ENCODE measurements around the gene SLC66A1.

The SLC66A1 gene

DNA sequence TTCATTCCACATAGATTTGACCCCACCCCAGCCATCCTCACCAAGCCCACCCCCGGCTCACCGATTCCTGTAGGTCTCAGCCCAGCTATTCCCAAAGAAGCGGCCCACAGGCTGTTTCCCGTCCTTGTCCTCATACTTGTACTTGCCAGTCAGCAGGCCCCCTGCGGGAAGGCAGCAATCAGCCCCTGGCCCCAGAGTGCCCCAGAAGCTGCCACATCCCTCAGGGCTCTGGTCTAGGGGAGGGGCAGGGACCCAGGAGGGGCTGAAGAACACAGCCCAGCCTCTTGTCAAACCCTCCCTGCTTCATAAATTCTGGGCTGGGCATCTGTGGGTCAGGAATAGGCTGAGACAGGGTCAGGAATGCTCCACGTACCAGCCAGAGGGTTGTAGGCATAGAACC is 5.2 kb upstream of the SLC66A1 start:
- DNase-seq, result no peak

DNA sequence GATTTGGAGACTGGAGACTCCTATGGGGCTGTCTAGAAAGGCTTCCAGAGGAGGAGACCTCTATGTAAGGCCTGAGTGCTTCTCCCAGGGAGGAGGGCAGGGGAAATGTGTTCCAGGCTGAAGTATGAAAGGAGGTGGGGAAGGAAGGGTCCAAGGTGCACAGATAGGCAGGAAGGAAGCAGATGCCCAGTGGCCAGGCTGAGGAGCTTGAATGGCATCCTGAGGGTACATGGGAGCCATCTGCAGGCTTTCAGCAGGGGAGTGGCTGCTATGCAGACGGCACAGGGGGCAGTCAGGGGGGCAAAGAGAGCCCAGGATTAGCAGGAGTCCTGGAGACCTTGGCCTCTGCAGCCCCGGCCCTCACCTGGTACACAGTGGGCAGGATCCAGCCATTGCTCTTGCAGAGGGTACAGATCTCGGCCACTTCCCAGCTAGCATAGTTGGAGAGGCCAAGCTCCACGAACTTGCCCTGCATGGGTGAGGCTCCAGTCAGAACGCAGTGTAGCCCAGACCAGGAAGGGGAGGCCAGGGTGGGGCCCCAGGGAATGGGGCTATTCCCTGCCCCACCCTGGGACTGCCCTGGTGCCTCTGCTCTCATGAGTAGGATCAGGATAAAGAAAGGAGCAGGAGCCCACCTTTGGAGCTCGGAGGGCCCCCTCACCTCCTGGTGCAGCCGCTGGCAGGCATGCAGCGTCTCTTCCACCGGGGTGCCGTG is 4.2 kb upstream of the SLC66A1 start:
- DNase-seq, result no peak

DNA sequence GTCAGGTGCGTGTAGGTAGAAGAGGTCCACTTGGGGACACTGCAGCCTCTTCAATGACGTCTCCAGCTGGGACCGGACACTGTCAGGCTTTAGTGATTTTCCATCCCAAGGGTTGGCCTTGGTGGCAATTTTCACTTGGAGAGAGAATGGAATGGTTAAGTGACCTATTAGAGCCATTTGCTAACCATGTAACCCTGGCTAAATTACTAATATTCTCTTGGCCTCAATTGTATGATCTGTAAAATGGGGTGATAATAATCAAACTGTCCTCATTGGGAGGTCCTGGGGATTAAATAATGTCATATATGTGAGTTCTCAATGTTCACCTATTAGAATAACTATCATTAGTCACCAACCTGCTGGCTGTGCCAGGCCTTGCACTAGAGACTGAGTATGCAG is 3.6 kb upstream of the SLC66A1 start:
- DNase-seq, result no peak

DNA sequence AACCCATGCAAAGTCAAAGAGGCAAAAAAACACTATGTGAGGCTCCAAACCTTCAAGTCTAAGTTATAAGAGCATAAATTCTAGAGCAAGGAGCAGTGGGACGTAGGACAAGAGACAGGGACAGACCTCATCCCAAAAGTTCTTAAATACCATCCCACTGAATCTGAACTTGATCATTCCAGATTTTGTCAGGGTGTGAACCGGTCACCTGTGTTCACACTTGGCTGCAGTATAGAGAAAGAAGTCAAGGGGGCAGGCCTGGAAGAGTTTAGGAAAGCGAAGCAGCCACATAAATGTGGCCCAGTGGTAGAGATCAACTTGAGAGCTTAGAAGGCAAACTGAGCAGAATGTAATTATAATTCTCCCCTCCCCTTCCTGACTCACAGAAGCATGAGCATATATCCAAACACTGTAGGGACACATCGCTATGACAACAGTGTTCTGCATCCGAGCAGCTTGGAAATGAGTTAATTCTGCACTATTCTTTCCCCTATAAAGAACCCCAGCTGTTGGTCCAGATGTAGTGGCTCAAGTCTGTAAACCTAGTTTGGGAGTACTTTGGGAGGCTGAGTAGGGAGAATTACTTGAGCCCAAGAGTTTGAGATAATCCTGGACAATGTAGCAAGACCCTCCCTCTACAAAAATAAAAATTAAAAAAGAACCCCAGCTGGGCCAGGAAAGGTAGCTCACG is 2.9 kb upstream of the SLC66A1 start:
- DNase-seq, result no peak

DNA sequence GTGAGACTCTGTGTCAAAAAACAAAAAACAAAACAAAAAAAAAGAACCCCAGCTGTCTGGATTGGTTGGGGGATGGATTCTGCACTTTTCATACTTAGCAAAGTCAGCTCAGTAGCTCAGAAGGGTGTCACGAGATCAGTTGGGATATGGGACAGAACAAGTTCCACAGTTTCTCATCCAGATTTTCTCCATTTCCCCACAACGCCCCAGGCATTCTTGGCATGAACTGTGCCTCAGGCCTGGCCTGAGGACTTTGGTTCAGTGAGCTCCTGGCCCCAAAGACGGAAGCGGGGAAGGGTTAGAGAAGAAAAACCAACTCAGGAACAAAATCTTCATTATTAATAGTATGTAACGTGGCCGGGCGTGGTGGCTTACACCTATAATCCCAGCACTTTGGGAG is 2.1 kb upstream of the SLC66A1 start:
- no peak for DNase-seq

DNA sequence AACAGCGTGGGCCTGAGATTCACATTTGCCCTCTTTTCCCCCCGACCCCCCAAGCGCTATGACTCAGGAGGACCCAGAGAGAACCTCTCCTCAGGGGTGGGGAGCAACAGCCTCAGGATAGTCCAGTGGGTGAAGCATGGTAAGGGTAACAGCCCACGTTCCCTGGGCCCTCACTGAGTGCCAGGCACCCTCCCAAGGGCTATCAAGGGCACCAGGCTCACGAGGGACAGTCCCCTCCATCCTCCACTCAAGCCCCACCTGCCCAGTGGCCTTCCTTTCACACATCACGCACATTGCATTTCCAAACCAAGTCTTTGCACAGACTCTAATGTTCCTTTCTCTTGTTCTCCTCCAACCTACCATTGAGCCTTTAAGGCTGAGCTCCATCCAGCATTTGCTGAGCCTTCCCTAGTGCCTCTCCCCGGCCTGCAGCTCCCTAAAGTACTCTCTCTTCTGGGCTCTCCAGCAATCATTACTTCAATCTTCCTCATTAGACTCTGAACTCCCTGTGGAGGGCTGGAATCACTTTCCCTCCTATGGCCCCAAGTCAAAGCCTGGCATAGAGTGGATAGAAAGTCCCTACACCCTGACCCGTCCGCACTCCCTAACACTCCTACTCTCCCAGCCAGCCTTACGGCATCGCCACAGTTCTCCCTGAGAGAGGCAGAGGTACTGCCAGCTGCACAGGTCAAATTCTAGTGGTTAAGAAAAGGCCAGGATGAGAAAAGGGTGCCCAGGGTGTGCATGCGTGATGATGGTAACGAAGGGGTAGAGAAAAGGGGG is 1.2 kb upstream of the SLC66A1 start:
- no peak for DNase-seq

DNA sequence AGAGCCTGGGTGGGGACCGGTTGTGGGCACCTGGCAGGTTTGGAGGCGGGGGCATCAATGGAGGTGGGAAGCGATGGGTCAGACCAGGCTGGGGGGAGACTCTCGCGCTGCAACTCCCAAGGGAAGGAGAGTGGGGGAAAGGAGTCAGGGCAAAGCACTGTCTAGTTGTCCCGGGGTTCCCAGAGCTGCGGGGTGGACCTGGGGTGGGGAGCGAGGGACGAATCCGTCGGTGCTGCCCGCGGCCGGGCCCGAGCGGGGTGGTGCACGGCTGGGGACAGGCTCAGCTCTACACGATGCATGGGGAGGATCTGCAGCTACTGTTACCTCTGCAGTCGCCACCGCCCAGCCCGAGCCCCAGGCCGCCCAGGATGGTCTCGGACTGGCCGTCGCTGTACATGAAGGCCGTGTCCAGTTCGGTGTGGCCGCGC is 609 bp upstream of the SLC66A1 start:
- DNase-seq, result no peak

DNA sequence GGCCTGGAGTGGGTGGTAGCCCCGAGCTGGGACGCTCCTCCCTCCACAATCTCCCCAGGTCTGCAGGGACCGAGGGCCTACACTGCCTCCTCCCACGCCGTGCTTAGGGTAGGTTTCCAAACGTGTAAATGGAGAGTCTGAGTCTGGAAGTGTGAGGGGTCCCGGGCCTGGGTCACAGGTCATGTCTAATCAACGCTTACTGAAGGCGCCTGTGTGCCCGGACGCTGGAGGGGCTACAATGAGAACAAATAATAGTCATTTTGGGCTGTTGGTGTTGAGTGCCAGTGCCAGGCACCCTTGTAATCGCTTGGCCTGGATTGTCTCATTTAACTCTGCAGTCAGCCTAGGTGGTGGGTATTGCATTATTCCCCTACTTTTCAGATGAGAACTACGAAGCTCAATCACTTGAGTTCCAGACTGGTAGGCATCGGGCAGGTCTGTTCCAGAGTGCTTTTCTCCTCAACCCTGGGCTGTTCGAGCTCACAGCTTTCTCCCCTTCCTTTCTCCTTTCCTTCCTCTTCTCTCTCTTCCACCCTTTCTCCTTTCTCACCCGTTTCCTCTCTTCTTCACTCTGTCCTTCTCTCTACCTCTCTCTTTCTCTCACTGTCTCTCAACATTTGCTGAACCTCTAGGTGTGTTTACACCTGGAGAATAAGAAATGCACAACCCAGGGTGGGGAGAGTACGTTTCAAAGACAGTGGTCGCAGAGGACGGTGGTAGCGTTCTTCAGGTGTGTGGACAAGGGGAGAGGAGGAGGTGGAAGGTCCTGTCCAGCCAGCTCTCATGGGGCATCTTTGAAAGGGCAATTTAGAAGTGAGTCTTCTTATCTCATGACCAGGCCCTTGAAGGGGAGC is 883 bp downstream of the SLC66A1 start:
- no peak for DNase-seq

DNA sequence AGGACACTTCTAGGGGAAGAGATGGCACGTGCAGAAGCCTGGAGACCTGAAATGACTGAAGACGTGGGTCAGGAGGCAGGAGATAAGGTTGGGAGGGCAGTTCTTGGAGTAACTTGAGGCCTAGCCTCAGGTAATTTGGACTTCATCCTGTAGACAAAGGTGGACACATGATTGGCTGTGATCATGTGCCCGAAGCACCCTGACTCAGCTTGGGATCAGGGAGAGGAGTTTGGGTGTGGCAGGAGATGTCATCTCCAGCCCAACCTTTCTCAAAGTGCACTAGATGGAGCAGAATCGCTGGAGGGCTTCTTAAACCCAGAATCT is 1.5 kb downstream of the SLC66A1 start:
- DNase-seq, result no peak

DNA sequence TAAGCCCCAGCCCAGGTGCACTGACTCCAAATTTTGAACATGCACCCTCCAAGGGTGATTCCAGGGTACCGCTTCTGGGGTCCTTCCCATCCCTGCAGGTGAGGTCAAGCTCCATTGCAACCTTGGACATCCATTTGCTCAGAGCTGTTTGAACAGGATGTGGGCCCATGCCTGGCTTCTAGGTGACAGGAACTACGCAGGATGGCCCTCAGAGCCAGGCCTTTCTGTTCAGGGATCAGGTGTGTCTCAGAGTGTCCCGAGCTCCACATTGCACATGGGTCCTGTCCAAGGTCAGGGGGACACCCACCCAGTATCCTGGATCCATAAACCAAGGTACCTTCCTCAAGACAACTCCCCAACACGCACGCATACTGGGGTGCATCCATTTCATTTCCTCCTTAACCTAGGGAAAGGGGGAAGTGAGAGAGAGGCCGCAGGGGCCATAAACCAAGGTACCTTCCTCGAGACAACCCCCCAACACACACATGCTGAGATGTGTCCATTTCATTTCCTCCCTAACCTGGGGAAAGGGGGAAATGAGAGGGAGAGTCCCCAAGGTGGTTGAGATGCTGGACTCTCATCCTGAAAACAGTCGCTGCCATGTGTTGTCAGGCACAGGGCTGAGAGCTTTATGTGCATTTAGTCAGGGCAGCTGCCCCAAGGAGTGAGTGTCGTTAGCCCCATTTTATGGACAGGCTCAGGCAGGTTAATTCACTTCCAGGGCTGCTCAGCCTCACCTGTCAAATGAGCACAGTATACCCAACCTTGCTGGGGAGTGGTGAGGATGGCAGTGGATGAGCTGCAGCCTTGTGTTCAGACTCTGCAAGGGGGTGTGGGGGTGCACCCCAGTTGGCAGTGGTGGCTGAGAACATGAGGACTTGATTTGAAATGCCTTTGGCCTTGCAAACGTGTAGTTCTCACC is 2.1 kb downstream of the SLC66A1 start:
- no peak for DNase-seq

DNA sequence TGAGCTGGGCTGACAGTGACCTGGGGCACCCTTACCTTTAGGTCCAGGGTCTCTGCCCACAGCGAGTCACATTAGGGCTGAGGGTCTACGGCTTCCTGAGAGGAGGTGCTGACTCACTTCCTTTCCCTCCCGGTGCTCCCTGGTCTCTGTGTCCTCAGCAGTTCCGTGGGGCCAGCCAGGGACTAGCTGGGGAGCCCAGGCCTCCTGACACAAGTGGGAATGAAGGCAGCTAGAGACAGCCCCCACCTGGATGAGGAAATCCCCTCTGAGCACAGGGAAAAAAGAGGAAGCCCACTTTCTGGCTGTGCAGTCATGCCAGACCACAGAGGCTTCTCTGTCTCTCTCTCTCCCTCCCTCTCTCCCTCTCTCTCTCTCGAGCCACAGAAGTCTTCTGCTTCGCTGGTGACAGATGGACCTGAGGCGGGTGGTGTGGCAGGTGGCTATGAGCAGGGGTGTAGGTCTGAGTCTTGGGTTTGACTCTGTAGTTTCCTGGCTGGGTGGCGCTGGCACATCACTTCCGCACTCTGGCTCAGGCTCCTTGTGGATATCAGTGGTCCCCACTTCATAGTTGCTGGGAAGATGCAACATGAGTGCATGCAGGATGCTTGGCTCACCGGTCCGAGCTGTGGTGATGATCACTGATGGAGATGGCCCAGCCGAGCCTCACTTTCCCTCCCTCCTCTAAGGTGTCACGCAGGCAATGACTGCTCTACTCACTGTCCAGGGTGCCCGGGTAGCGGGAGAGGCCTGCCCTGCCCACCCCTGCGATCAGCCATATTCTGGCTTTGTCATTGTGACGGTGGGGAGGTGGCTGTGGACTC is 3.5 kb downstream of the SLC66A1 start:
- no peak for DNase-seq

DNA sequence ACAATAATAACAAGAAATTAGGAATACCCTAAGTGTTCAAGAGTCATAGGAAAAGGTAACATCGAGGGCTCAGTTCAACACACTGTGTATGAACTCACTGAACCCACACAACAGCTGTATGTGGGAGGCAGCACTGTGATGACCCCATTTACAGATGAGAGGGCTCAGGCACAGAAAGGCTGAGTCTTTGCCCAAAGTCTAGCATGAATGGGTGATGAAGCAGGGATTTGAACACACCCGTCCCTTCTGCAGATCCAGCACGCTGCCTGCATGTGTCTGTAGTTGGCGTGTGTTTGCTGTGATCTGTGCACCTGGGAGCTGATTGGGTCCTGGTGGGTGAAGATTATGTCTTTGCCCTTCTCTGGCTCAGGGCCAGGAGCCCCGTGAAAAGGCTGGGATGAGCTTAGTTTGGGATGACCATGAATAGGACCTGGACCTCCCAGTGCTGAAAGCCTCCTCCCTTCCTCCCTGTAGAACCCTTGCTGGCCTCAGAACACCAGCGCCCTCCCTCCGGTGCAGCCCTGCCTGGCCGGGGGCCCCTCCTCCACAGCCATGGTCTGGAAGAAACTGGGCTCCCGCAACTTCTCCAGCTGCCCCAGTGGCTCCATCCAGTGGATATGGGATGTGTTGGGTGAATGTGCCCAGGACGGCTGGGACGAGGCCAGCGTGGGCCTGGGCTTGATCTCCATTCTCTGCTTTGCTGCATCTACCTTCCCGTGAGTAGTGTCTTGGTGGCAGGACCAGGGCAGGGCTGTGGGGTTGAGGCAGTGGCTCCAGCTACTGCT is 5.2 kb downstream of the SLC66A1 start:
- DNase-seq, result no peak

DNA sequence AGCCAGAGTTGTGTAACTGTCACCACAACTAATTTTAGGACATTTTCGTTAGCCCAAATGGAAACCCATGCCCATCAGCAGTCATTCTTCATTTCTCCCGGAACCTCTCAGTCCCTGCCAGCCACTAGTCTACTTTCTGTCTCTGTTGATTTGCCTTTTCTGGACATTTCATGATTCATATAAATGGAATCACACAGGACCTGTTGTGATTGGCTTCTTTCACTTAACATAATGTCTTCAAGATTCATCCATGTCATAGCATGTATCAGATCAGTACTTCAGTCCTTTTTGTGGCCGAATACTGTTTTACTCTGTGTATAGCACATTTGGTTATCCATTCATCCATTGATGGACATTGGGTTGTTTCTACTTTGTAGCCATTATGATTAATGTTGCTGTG is 7.1 kb downstream of the SLC66A1 start:
- DNase-seq, result no peak

DNA sequence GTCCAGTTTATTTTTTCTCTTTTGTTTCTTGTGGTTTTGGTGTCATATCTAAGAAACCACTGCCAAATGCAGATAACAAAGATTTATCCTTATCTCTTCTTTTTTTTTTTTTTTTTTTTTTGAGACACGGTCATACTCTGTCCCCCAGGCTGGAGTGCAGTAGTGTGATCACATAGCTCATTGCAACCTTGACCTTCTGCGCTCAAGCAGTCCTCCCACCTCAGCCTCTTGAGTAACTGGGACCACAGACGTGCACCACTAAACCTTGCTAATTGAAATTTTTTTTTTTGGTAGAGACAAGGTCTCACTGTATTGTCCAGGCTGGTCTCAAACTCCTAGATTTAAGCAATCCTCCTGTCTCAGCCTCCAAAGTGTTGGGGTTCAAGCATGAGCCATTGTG is 8.9 kb downstream of the SLC66A1 start:
- no peak for DNase-seq

DNA sequence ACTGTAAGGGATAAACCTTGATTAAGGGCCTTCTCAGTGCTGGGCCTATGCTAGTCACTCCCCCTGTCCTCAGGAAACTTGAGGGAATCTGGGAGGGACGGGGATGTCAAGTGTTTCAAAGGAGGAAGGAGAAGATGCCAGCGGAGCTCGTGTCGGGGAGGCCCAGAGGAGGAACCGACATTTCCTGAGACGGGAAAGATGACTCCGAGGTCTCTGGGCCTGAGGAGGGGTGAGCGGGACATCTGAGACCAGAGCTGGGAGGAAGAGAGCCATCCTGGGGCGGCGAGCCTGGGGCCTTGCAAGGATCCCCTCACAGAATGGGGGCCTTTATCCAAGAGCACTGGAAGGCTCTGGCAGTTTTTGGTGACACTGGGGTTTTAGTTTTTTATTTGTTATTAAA is 10.4 kb downstream of the SLC66A1 start:
- no peak for DNase-seq

DNA sequence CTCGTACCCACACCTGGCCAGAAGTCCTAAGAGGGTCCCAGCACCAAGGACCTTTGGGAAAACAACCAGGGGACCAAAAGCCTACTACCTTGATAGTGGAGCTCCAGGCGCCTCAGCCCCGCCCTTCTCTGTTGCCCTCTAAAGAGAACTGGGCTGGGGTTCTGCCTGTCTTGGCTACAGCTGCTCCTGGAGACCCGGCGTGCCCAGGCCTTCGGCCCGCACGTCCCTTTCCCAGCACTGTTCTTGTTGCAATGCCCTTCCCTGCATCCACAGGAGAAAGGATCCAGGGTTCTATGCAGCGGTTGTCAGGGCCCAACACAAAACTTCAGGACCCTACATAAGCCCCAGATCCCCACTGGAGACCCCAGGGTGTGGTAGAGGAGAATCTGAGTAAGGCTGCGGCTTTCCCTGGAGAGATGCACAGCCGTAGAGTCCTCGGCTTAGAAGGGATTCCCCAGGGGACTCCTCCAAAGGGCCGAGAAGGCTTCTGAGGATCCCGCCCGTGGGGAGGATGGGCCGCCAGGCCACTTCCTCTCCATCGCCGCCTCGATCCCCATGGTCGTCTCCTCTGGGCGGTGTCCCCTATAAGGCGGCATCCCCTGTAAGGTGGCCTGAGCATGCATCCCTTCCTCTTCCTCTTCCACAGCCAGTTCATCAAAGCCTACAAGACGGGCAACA is 12.0 kb downstream of the SLC66A1 start:
- no peak for DNase-seq

DNA sequence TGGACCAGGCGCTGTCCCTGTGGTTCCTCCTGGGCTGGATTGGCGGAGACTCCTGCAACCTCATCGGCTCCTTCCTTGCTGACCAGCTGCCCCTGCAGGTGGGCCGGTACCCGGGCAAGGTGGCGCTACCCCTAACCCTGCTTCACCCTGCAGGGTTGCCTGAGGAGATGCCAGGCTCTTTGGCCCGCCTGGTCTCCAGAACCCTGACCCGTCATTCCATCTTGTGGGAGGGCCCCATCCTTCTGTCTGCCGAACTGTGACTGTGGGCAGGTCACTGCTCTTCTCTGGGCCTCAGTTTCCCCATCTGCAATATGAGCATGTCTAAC is 12.5 kb downstream of the SLC66A1 start:
- no peak for DNase-seq

DNA sequence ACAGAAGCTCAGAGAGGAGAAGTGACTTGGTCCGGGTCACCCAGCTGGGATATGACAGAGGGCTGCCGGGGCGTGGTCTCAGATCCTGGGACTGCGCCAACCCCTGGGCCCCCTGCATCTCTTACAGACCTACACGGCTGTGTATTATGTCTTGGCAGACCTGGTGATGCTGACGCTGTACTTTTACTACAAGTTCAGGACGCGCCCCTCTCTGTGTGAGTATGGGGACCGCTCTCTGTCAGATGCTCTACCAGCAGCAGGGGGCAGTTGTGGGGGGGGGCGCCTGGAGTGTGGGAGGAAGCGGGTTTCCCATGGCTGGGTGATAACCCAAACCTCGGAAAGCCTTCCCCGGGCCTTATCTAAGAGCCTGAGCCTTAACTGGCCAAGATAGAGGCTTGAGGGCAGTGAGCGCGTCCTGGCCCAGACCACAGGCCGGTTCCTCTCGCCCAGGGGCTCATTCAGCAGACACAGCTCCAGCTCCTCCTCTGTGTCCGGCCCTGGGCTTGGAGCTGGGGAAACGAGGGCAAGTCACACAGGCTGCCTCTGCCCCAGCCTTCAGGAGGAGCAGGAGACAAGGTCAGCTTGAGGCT is 13.3 kb downstream of the SLC66A1 start:
- no peak for DNase-seq

DNA sequence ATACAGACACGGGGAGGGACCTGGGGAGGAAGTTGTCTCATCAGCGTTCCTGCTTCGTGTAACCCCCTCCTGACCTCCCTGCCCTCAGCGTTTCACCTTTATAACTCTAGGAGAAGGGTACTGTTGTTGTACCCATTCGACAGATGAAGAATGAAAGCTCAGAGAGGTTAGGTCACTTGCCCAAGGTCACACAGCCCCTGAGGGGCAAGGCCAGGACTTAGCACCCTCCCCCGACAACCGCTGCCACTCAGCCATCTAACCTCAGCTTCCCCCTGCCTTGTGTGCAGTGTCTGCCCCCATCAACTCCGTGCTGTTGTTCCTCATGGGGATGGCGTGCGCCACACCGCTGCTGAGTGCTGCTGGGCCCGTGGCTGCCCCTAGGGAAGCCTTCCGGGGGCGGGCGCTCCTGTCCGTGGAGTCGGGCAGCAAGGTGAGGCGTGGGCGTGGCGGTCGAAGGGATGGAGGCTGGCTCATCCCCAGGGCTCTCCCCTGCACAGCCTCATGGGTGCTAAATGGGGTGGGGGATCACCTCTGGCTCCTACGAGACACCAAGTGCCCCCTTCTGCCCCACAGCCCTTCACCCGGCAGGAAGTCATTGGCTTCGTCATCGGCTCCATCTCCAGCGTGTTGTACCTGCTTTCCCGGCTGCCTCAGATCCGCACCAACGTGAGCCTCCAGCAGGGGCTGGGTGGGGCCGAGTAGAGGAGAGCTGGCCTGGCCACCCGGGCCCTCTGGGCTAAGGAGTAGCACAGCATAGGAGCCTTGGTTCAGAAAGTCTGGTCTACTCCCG is 14.0 kb downstream of the SLC66A1 start:
- DNase-seq, result no peak
